GM12878 (cell line): ENCODE data around the gene OXTR. TPM values are rescaled to one million over a fixed set of nuclear protein-coding genes. Genes with fewer than 3 reads are reported as not detected.

Experiments
- ATAC-seq: fragments of 200-7000 bp; cut with Tn5 transposase; 3 replicates; pipeline ENCODE4 v1.9.1; 2020; ENCODE audit warnings: mild to moderate bottlenecking, moderate library complexity
- BruUV-seq: library from RNA; stranded (reverse); fragments of 400-500 nt; replicated peaks from 2 replicates; lab custom pipeline; 2021; lab: Mats Ljungman, UMichigan
- CTCF ChIA-PET: fragments of 300-600 bp; sonication (Branson Sonifier 250); formaldehyde crosslinking; extraction: SDS; loops from one replicate; lab custom pipeline; 2021; ENCODE audit warnings: inconsistent platforms; lab: Yijun Ruan, JAX
- POLR2A ChIA-PET: fragments of 350-600 bp; formaldehyde crosslinking; extraction: SDS; loops from one replicate; lab custom pipeline; 2021; ENCODE audit warnings: inconsistent platforms; lab: Charles Lee
- RAD21 ChIA-PET: fragments of 300-600 bp; sonication (Branson Sonifier 250); formaldehyde crosslinking; loops from one replicate; lab custom pipeline; 2023; ENCODE audit warnings: antibody characterized with exemption; ENCODE audit not compliant: unreplicated experiment; lab: Charles Lee
- SMC1A ChIA-PET: fragments of 300-600 bp; sonication (Branson Sonifier 250); formaldehyde crosslinking; loops from one replicate; lab custom pipeline; 2023; ENCODE audit not compliant: unreplicated experiment, uncharacterized antibody; lab: Charles Lee
- DNase-seq: peaks from one replicate; pipeline ENCODE4 v3.0.0-alpha.2; 2011; ENCODE audit warnings: low read depth, low spot score
- FAIRE-seq: peaks from 3 replicates; lab custom pipeline; 2011; peaks lifted over from hg19 to GRCh38; lab: Jason Lieb, UNC
- H2AFZ ChIP-seq: 2 replicates; pipeline ENCODE4 v1.6.0; 2011; ENCODE audit warnings: low read depth, low read length, control low read depth; ENCODE audit not compliant: control insufficient read depth
- H3K27ac ChIP-seq: 2 replicates; pipeline ENCODE4 v1.5.1; 2011; ENCODE audit warnings: control low read depth; ENCODE audit not compliant: control insufficient read depth, insufficient read depth
- H3K27me3 ChIP-seq, 2 experiments: replicated peaks in 1 of 2; 2 replicates each; pipeline versions ENCODE4 v1.6.0 to v1.6.1; 2011; ENCODE audit warnings: low read length in 1 of 2; ENCODE audit not compliant: control insufficient read depth in 2 of 2, insufficient read depth in 2 of 2
- H3K36me3 ChIP-seq, 2 experiments: 2 replicates each; pipeline ENCODE4 v1.5.1; 2011; ENCODE audit warnings: low read length in 1 of 2; ENCODE audit not compliant: control insufficient read depth in 2 of 2, insufficient read depth in 2 of 2
- H3K4me1 ChIP-seq: 2 replicates; pipeline ENCODE4 v1.6.1; 2011; ENCODE audit warnings: mild to moderate bottlenecking, low read length, moderate library complexity, mixed read lengths; ENCODE audit not compliant: control insufficient read depth, insufficient read depth
- H3K4me2 ChIP-seq: 2 replicates; pipeline ENCODE4 v1.6.0; 2011; ENCODE audit warnings: control low read depth; ENCODE audit not compliant: control insufficient read depth, insufficient read depth
- H3K4me3 ChIP-seq: fragments of 200-600 bp; sonication (generic); 2 replicates; pipeline ENCODE4 v1.5.1; 2016
- H3K79me2 ChIP-seq: 2 replicates; pipeline ENCODE4 v1.6.0; 2011; ENCODE audit warnings: low read length; ENCODE audit not compliant: control insufficient read depth, insufficient read depth
- H3K9ac ChIP-seq: 2 replicates; pipeline ENCODE4 v1.8.0; 2011; ENCODE audit warnings: low read length, control low read depth, mixed read lengths; ENCODE audit not compliant: control insufficient read depth, insufficient read depth
- H3K9me3 ChIP-seq: replicated peaks from 3 replicates; pipeline ENCODE4 v1.5.1; 2011; ENCODE audit warnings: mild to moderate bottlenecking, low read length; ENCODE audit not compliant: control insufficient read depth, insufficient read depth
- H4K20me1 ChIP-seq: 2 replicates; pipeline ENCODE4 v1.6.0; 2011; ENCODE audit not compliant: control insufficient read depth, insufficient read depth
- IKZF2 ChIP-seq, 2 experiments: fragments of 450-650 bp; IDR thresholded peaks; 2 replicates each; pipeline ENCODE4 v1.6.1; 2017; ENCODE audit warnings: mild to moderate bottlenecking in 2 of 2, moderate library complexity in 2 of 2
- NR2C2 ChIP-seq: IDR thresholded peaks from 2 replicates; pipeline ENCODE4 v1.6.1; 2011; ENCODE audit warnings: borderline replicate concordance, low read depth; ENCODE audit not compliant: control insufficient read depth, insufficient read length
- POU2F2 ChIP-seq: IDR thresholded peaks from 3 replicates; pipeline ENCODE4 v1.6.1; 2011; ENCODE audit warnings: low read depth, mild to moderate bottlenecking, low read length, borderline replicate concordance
- ZNF217 ChIP-seq: fragments of 450-650 bp; IDR thresholded peaks from 2 replicates; pipeline ENCODE4 v1.6.1; 2017; ENCODE audit warnings: antibody characterized with exemption, mild to moderate bottlenecking
- WGBS: methylation state at CpG from one replicate; pipeline ENCODE4 v1.1.6; 2016; ENCODE audit warnings: low lambda C conversion rate; ENCODE audit not compliant: insufficient replicate concordance, insufficient coverage; ENCODE audit errors: missing lambda C conversion rate; 5-methylcytosine and 5-hydroxymethylcytosine counted together
- in situ Hi-C: fragments of 300-500 bp; cut with MboI; formaldehyde crosslinking; loops from 9 replicates; pipeline ENCODE4 v1.14.3; 2018; ENCODE audit warnings: mixed read lengths
- intact Hi-C: fragments of 100-400 bp; cut with micrococcal nuclease; formaldehyde crosslinking; loops from one replicate; pipeline ENCODE4 v1.14.2; 2022; ENCODE audit not compliant: unreplicated experiment
- polyA plus RNA-seq, 11 experiments: library from polyadenylated mRNA; depleted of rRNA in 4 of 11; unstranded in 6 of 11; stranded (reverse) in 5 of 11; fragments of >200 nt; fragmentation: Nextera tagmentation in 4 of 11; fragmentation: Illumina TruSeq in 1 of 11; extraction: Ambion mirVana in 4 of 11; extraction: Trizol in 1 of 11; gene quantifications; 1 replicate in 1 of 11; 2 replicates in 10 of 11; pipeline versions ENCODE4 v1.2.1 to v1.2.3, GENCODE V29; 2011 to 2016; ENCODE audit warnings: inconsistent platforms in 2 of 11, missing spikeins in 2 of 11, low read depth in 1 of 11
- total RNA-seq, 4 experiments: library from RNA; depleted of rRNA in 3 of 4; stranded (reverse); fragments of >200 nt in 3 of 4; fragmentation: Illumina TruSeq in 1 of 4; extraction: Trizol in 1 of 4; gene quantifications; 2 replicates each; pipeline versions ENCODE4 v1.2.1 to v1.2.3, GENCODE V29; 2013 to 2021
- TF ChIP-seq, protein P1 (sequence below): fragments of 450-650 bp; formaldehyde crosslinking; IDR thresholded peaks from 2 replicates; pipeline ENCODE4 v1.4.0; 2020; ENCODE audit warnings: mild to moderate bottlenecking, moderate library complexity

The OXTR gene
- total and polyA plus RNA-seq, 10 of the 15 experiments (the other 5 are each of a cell fraction or from before 2014, with no cell fraction given) = 0.43 to 5.9 (median 2.6) TPM

- ATAC-seq (no peak), FAIRE-seq (no peak), DNase-seq (no peak)
- Histone ChIP-seq H3K4me3 (no peak overlapping the region), H3K9me3 (no peaks in the 10 kb centered on the region), H3K4me1 (no peaks in the 10 kb centered on the region), H3K79me2 (no peaks in the 10 kb centered on the region), H3K4me2 (no peak overlapping the region), H2AFZ (no peak overlapping the region), H3K9ac (no peak overlapping the region), H4K20me1 (no peaks in the 10 kb centered on the region), H3K36me3 (no peaks in the 10 kb centered on the region), H3K27me3 (no peaks in the 10 kb centered on the region), H3K27ac (no peak overlapping the region)
- ChIA-PET POLR2A (no interaction called here), RAD21 (no interaction called here), SMC1A (no interaction called here), CTCF (no interaction called here)
- in situ Hi-C loops = no loop called here
- no TSS peak for BruUV-seq
- TF ChIP-seq NR2C2 (no peak), POU2F2 (no peak), IKZF2 (IDR thresholded peaks at IDR 0.05) (no peak), ZNF217 (no peak)
- TF ChIP-seq, protein P1, sequence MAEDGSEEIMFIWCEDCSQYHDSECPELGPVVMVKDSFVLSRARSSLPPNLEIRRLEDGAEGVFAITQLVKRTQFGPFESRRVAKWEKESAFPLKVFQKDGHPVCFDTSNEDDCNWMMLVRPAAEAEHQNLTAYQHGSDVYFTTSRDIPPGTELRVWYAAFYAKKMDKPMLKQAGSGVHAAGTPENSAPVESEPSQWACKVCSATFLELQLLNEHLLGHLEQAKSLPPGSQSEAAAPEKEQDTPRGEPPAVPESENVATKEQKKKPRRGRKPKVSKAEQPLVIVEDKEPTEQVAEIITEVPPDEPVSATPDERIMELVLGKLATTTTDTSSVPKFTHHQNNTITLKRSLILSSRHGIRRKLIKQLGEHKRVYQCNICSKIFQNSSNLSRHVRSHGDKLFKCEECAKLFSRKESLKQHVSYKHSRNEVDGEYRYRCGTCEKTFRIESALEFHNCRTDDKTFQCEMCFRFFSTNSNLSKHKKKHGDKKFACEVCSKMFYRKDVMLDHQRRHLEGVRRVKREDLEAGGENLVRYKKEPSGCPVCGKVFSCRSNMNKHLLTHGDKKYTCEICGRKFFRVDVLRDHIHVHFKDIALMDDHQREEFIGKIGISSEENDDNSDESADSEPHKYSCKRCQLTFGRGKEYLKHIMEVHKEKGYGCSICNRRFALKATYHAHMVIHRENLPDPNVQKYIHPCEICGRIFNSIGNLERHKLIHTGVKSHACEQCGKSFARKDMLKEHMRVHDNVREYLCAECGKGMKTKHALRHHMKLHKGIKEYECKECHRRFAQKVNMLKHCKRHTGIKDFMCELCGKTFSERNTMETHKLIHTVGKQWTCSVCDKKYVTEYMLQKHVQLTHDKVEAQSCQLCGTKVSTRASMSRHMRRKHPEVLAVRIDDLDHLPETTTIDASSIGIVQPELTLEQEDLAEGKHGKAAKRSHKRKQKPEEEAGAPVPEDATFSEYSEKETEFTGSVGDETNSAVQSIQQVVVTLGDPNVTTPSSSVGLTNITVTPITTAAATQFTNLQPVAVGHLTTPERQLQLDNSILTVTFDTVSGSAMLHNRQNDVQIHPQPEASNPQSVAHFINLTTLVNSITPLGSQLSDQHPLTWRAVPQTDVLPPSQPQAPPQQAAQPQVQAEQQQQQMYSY (CRISPR knock-in tag) = no peak
- 63% methylated on average over 2 of the region's 2 CpGs for WGBS
- intact Hi-C loops = no loop called here
These were observed 21.1 kb upstream of the OXTR start for GRCh38 chr3:8790529-8790928.
